NCI-H524 (cell line): ENCODE data around the gene NDUFA3.

Source experiments
- DNase-seq, 2 experiments: peaks; one replicate each; lab custom pipeline; 2025; lab: John Stamatoyannopoulos, UW

NDUFA3 gene

DNA sequence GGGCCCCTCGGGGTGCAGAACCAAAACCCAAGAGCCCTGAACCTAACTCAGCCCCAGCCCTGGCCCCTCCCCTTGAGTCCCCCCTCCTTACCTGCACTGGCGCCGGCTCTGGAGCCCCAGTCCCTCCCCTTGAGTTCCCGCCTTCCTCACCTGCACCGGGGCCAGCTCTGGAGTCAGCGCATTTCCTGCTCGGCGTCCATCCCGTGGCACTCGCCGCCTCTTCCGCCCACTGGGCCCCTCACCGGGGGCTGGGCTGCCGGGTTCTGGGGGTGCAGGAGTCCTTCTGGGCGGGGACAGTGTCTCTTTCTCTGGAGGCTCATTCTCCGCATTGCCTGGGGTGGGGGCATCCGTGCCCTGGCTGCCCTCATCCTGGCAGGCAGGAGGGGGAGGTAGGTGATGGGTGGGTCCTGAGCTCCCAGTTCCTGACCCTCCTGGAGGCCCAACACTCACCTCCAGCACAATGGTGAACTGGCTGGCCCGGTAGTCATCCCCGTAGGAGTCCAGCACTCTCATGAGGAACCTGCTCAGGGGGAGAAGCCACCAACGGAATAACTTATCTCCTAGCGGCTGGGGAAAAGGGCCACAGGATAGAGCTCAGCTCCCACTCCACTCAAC, 5.3 kb downstream of the NDUFA3 start:
- no peak for DNase-seq

DNA sequence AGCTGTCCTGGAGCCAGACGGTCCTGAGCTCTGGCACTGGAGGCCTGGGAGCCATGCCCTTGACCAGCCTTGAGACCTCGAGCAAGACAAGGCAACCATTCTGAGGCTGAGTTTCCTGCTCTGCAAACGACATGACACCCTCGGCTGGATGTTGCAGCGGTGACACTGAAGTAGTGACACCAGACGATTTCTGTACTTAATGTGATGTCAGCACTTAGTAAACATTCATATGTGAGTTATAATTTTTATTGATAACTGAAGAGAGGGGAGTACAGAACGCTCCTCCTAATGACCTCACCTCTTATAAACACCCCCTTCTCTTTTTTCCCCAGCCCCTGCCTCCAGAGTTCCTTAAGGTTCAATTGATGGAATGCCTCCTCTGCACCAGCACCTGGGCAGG, 5.8 kb downstream of the NDUFA3 start:
- DNase-seq, result no peak

DNA sequence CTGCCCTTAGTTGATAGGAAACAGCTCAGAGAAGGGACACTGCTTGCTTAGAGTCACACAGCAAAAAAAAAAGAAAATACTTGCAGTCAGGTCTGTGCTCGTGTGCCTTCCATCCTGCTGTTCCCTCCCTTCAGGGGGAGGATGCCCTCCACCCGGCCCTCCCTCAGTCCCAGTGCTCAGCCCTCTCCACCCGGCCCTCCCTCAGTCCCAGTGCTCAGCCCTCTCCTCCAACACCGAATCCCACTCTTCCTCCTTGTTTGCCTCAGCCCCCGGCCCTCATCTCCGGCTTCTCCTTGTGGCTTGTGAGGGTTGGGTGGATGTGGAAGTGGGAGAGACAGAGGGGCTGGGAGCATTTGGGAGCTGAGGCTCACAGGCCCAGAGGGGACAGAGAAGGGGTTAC, 7.0 kb downstream of the NDUFA3 start:
- DNase-seq, result no peak

GRCh38 chr19:54114340-54115108, 11.9 kb downstream of the NDUFA3 start:
- DNase-seq, result no peak

- DNase-seq, result peak; percentile 98
Measured at GRCh38 chr19:54115109-54116063, 12.7 kb downstream of the NDUFA3 start, which contains the start of the genes PRPF31 and TFPT. Gene PRPF31 (plus strand): TSS chr19:54115754. CDS start chr19:54118279, 2,525 bp downstream. Gene TFPT (minus strand): TSS chr19:54115657. CDS start chr19:54115269, 388 bp downstream.

- DNase-seq, result no peak
Measured at GRCh38 chr19:54121259-54121658, 18.6 kb downstream of the NDUFA3 start.

DNA sequence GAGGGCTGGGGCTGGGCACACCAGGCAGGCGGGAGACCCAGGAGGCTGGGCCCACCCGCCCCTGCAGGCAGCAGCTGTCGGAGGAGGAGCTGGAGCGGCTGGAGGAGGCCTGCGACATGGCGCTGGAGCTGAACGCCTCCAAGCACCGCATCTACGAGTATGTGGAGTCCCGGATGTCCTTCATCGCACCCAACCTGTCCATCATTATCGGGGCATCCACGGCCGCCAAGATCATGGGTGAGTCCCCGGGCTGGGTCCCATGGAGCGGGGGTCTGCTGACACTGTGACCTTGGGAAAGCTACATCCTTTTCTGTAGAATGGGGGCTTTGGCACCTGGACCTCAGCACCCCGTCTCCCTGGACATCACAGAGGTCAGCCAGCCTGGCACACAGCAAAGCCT, 21.0 kb downstream of the NDUFA3 start:
- DNase-seq, result no peak

- no peak for DNase-seq
Measured at GRCh38 chr19:54124393-54124792, 21.7 kb downstream of the NDUFA3 start.

- DNase-seq, result no peak
Measured at GRCh38 chr19:54125713-54126112, 23.1 kb downstream of the NDUFA3 start.

- DNase-seq, result no peak
Measured at GRCh38 chr19:54127688-54128440, 25.2 kb downstream of the NDUFA3 start.

DNA sequence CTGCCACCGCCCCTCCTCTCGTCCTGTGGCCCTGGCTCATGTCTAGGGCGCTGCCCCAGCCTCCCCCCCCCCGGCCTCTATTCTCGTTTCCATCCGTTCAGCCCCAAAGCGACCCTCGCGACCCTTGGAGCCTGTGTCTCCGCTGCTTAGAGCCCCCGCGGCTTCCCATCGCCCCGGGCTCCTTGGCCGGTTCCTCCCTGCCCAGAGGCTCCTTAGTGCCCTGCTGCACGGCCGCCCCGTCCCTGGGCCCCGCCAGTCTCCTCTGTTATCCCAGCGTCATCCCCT, 25.7 kb downstream of the NDUFA3 start:
- DNase-seq, result no peak

DNA sequence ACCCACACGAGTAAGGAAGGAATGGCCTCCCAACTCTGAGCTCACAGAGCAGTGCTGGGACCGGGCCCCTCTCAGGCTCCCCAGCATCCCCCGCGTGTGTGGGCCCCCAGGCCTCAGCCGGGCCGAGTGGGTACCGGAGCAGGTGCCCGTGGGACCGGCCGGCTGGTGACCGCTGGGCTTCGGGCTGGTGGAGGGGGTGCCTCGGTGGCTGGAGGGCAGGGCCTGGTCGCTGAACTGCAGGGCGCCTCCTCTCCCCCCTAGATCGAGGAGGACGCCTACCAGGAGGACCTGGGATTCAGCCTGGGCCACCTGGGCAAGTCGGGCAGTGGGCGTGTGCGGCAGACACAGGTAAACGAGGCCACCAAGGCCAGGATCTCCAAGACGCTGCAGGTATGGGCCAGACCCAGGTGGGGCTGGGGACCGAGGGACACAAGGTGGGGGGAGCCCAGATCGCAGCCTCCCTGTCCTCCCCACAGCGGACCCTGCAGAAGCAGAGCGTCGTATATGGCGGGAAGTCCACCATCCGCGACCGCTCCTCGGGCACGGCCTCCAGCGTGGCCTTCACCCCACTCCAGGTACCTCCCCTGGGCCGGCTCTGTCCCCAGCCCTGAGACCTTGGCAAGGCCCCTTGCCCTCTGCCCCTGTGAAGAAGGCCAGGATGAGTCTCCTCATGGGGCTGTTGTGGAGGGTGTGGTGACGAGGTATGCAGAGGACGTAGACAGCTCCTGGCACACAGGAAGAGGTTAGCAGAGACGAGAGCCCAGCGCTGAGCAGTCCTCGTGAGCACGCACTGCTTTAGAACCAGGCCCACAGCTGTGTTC, 26.4 kb downstream of the NDUFA3 start:
- DNase-seq, result no peak

GRCh38 chr19:54129617-54129996, 27.0 kb downstream of the NDUFA3 start:
- no peak for DNase-seq

DNA sequence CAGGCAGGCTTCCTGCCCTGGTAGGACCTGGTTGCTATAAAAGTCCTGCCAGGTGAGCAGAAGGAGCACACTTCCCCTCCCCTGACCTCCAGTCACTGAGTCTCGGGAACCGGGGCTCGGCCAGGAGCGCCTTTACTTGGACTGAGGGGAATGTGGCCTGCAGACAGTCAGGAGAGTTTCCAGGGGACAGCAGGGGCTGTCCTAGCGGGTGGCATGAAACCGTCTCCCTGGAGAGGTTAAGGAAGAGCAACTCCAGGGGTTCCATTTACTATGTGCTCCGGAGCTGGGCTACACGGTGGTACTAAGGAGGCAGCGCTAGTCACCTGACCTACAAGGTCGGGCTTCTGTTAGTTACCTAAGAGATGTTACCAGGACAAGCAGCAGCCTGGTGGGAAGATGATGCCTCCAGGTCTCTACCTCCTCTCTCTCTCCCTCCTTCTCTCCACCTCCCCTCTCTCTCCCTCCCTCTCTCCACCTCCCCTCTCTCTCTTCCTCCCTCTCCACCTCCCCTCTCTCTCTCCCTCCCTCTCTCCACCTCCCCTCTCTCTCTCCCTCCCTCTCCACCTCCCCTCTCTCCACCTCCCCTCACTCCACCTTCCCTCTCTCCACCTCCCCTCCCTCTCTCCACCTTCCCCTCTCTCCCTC, 30.8 kb downstream of the NDUFA3 start:
- peak; percentile 19 to 48 for DNase-seq

DNA sequence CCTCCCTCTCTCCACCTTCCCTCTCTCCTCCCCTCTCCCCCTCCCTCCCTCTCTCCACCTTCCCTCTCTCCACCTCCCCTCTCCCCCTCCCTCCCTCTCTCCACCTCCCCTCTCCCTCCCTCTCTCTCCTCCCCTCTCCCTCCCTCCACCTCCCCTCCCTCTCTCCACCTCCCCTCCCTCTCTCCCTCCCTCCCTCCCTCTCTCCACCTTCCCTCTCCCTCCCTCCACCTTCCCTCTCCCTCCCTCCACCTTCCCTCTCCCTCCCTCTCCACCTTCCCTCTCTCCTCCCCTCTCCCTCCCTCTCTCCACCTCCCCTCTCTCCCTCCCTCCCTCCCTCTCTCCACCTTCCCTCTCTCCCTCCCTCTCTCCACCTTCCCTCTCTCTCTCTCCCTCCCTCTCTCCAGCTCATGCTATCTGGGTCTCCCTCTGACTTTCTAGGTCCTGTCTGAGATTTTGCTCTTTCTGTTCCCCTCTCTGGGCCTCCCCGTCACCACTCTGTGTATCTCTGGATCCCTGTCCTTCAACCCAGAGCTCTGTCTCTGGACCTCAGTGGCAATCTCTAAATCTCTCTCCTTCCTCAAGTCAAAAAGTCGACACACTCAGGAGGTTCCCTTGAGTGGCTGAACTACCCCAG, 31.4 kb downstream of the NDUFA3 start:
- DNase-seq, result no peak

- DNase-seq, result peak; percentile 75 to 83
Measured at GRCh38 chr19:54136086-54136863, 33.6 kb downstream of the NDUFA3 start.

GRCh38 chr19:54136864-54137698, 34.4 kb downstream of the NDUFA3 start:
- DNase-seq, result peak; percentile 100
